Fibroblast of the conjunctiva (primary cell): ENCODE data around the gene FAM13C.
"Not testable (repeated sequence)": the region's sequence is repeated elsewhere in the genome, so short reads cannot be mapped to it uniquely, and the experiment has no call there.

Experiments used
- DNase-seq: peaks from one replicate; pipeline ENCODE4 v3.0.0-alpha.2; 2010; ENCODE audit warnings: low read depth

The FAM13C gene

DNA sequence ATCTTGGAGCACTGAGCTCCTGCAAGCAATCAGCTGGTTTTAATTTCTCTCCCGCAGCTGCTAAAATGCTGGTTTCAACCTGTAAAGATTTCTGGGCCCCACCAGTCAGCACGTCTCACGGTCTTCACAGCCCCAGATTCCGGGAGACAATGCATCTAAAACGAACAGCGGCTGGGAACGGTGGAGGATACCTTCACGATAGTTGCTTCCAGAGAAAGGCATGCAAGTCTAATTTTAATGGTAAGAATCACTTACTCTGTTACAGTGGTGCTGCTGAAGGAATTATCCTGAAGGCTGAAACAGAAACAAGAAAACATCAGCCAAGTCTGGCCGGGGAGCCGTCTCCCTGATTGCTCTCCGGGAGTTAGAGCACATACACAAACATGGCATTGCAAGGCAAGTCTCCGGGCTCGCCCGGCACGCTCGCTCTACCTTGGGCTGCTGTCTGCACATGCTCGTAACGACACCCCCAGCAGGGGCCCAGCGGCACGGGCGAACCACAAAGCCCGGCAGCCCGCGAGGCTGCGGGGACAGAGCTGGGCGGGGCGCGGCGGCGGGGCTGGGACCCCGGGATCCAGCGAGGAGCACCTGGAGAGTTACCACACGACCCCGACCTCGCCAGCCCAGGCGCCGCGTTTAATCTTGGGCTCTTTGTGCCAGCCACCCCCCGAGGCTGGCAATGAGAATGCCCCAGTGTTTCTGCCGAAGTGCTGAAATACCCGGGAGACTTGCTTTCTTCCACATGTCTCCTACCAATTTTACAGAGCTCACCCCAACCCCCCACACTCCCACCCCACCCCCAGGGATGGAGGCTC is at the start of gene FAM13C:
FAM13C (minus strand) TSS at position 406 of the 815 bp plus-strand sequence; CDS start at position 317, 89 bp downstream.
- DNase-seq = no peak

DNA sequence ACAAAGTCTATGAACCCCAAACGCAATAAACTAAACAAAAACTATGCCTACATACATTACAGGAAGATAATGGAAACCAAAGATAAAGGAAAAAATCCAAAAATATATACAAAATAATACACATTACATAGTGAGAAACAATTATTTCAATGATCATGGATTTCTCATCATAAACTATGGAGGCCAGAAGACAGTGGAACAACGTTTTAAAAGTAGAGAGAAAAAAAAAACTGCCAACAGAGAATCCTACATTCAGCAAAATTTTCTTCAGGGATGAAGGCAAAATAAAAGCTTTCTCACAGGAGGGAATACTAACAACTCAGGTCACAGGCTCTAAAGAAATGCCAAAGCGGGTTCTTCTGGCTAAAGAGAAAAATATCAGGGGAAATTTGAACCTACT is 42.9 kb upstream of the FAM13C start:
- DNase-seq = no peak

DNA sequence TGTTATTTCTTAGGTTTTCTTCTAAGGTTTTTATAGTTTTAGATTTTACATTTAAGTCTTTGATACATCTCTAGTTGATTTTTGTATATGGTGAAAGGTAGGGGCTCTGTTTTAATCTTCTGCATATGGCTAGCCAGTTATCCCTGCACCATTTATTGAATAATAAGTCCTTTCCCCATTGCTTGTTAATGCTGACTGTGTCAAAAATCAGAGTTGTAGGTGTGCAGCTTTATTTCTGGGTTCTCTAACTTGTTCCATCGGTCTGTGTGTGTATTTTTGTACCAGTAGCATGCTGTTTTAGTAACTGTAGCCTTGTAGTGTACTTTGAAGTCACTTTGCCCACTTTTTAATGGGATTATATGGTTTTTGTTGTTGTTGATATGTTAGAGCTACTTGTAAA is 37.9 kb upstream of the FAM13C start:
- DNase-seq = no peak

DNA sequence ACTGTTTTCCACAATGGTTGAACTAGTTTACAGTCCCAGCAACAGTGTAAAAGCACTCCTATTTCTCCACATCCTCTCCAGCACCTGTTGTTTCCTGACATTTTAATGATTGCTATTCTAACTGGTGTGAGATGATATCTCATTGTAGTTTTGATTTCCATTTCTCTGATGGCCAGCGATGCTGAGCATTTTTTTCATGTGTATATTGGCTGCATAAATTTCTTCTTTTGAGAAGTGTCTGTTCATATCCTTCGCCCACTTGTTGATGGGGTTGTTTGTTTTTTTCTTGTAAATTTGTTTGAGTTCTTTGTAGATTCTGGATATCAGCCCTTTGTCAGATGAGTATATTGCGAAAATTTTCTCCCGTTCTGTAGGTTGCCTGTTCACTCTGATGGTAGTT is 37.0 kb upstream of the FAM13C start:
- not testable (repeated sequence) for DNase-seq

DNA sequence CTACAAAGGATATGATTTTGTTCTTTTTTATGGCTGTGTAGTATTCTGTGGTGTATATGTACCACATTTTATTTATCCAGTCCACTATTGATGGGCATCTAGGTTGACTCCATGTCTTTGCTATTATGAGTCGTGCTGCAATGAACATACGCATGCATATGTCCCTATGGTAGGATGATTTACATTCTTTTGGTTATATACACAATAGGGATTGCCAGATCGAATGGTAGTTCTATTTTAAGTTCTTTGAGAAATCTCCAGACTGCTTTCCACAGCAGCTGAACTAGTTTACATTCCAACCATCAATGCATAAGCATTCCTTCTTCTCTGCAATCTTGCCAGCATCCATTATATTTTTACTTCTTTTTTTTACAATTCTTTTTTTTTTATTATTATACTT is 35.6 kb upstream of the FAM13C start:
- DNase-seq = no peak

DNA sequence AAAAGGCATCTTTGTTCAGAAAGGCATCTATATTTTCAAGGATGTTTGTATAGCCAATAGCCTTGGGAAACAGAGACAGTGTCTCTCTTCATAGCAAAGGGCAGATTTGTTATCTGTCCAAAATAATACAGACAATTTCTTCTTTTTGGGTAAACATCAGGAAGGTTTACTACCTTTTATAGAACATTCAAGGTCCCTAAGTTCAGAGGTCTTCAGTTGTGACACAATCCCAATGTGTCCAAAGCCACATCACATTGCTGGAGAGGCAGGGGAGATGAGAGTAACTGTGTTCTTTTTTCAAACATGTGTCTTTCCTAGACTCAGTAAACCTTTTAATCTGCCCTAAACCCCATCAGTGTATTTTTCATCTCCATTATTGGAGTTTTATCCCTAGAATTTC is 33.6 kb upstream of the FAM13C start:
- DNase-seq = no peak

DNA sequence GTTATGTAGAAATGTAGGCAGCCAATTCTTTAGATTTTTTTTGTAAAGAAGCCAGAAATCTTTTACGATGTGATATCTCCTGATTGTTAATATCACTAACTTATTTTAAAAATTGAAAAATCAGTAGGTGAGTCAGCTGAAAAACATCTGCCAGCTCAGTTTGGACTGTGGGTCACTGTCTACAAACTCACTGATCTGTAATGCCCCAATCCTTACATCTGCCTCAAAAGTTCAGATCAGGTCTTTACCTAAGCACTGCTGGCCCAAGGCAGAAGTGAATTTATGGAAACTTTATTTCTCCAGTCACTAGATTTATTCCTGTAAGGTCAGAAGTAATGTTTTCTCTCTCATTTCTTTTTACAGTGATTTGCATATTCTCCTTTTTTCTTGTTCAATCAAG is 31.0 kb upstream of the FAM13C start:
- DNase-seq = no peak

DNA sequence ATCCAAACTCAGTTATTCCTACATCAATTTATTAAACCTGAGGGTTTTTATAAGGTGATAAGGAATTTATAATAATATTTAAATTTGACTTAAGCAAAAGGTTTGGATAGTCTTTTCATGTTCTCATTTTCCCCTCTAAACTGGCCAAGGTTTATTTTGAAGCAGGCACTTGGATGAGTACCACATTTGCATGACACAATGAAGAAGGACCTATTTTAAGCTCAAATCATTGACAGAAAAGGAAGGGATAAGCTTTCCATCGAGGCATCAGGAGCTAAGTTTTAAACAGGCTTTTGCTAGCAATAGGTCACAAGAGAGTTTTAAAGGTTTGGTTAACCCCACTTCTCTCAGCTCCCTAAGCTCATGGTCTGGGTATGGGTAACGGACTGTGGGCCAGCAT is 28.7 kb upstream of the FAM13C start:
- no peak for DNase-seq

DNA sequence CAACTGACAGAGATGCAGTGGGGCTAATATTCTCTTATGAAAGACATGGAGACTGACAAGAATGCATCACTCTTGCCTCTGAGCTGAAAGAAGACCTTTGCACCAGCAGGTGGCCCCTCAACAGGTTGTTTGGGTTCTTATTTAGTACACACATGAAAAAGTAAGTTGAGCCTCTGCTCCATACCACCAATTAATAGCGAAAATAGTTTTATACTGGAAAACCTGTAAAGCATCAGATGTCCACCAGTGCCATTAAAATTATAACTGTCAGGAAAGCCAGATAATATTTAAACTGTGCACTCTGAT is 26.3 kb upstream of the FAM13C start:
- no peak for DNase-seq

DNA sequence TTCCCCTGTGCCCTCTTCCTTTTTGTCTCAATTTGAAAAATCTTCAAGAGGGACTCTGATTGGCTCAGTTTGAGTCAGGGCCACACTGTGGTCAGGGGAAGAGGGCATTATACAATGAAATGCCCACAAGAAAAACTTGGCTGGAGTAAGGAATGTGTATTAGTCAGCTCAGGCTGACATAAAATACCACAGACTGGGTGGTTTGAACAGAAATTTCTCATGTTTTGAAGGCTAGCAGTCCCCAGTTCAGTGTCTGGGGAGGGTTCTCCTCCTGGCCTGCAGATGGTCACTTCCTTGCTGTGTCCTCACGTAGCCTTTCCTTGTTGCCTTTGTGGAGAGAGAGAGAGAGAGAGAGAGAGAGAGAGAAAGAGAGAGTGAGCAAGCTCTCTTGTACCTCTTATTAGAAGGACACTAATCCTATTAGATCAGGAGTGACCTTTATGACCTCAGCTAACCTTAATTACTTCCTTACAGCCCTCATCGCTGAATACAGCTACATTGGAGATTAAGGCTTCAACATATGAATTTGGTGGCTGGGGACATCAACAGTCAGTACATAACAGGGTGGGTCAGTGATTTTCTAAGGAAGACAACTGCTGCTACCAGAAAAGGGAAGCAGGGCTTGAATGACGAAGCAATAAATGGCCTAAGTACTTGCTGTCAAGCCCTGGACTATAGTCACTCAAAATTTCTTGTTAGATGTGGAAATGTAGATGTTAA is 25.8 kb upstream of the FAM13C start:
- DNase-seq = peak; percentile 35

DNA sequence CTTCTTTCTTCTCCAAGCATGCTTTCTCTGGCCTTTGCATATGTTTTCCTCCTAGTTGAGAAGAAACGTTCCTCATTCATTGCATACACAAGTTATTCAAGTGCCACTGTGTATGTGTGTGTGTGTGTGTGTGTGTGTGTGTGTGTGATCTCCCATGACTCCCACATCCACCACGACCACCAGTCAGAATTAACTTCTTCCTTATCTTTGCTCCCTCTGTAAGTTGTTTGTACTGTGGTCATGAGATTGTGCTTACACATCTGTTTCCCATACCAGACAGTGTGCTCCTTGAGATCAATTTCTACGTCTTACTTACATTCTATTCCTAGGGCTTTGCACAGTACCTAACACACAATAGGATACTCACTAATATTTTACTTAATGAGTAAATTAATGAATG is 22.4 kb upstream of the FAM13C start:
- no peak for DNase-seq

DNA sequence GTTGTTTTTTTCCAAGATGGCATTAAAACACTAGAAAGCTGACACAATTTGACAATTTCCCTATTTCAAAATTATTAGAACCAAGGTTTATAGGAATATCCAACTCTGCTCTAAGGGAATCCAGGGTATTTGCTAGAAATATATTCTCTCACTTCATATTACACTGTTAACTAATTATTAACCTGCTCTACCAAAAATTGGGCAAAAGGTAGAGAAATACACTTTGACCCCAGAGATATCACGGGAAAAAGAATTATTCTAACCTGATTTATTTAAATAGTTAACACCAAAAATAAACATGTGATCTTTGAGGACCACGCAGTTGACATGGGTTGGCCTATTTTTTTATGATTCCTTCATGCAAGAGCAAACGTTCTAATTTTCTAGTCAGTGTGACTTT is 21.6 kb upstream of the FAM13C start:
- no peak for DNase-seq

DNA sequence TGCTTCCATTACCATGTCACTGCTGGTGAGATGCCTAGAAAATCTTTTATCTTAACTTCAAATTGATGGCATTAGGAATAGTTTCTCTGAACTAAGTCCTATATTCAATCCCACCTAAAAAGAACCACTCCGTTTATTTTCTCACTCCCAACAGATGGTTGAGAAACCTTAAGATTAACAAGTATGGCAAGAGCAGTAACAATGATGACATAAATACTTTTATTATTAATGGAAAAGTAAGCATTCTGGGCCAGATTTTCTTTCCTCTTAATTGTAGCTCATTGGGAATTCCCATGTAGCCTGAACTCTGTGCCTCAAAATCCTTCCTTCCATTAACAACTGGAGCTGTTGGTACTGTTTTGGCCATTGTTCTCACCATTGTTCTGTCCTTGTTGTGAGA is 21.1 kb upstream of the FAM13C start:
- no peak for DNase-seq

DNA sequence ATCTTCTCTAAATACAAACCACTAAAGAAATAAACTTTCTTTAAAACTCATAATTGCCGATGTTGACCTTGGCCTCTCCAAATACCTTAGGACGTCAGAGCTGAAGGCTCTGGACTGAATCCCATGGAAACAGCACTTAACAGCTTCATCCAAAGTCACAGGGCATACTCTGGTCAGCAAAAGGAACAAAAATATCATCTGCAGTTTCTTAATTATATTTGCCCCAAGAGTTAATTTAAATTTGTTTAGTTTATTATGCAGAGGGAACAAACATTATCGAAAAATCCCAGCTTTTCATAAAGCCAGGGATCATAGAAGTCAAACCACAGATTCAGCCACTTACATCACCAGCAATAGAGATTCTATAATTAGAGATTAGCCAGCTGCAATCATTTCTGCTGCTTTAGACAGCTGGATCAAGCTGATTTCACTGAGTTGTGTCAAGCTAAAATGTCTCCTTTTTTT is 20.5 kb upstream of the FAM13C start:
- DNase-seq = no peak

DNA sequence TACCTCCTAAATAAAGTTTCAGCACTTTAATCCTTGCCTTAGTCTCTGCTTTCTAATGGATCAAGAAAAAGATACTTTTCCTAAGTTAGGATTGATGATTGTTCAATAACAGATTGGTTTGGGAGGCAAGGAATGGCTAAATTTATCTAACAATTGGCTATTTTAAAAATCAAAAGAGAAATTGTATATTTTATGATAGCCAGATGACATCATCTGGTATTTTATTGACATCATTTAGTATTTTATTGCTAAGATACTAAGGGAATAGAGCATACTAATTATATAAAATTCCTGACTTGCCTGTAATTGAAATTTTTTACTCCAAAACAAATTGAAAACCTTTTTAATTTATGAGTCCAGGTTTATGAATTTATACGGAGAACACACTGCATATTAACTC is 19.3 kb upstream of the FAM13C start:
- DNase-seq = no peak

DNA sequence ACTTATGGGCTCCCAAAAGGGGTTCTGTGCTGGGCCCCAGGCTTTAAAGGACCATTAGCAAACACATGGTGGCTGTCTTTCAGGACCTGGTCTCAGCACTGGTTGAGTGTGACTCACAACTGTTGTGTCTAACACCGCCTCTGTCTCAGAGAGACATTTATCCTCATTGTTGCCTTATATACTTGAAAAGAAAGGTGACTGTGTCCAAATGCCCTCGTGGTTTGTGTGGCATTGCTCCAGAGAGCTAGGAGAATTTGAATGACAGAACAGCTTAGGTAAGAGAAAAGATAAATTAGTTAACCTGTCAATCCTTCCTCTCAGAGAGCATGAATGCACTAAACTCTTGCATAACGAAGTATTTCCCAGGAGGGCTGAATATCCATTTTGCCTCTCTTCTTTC is 14.5 kb upstream of the FAM13C start:
- DNase-seq = no peak

DNA sequence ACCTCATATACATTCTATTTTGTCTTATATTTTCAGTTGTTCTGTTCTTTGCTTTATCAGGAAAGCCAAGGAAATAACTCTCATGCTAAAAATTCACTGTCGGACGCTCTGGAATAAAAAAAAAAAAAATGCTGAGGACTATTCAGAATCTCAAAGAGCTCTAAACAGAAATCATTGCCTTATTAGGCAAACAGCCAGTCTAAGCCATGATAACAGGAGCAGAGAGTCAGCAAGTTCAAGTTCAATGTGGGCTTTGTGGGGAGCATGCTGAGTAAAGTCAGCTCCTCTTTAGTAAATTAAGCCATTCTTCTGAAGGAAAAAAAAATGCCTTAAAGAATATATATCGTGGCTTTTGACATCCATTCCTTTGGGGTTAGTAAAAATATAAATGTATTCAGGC is 13.6 kb upstream of the FAM13C start:
- DNase-seq = no peak

DNA sequence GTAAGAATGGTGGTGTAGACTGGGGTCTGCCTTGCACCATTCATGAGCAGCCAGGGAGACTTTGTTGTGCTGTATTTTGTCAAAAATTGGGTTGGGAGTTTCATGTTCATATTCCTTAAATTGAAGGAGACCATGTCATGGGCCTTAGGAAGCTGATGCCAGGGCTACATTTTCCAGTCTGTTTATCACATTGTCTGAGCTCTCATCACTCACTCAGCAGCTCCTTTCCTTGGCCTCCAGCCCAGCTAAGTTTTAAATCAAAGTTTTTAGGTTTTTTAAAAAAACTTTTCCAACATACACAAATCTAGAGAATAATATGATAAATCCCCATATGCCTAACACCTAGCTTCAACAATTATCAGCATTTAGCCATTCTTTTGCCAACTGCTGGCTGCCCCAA is 12.6 kb upstream of the FAM13C start:
- no peak for DNase-seq

DNA sequence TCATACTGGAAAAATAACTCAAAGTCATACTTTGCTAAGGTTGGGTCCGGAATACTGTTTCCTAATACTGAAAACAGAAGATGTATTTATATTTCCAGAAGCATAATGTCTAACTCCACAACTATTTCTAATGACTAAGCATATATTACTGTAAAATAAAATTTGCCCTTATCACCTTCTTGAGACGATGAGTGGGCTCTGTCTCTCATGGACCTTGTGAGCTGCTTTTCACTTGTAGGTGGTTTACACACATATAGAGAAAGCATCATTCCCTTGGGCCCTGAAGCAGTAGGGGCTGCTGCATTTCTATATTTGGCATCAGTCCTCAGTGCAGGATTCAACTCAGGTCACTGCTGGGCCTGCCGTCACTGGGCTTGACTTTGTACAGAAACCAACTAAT is 10.7 kb upstream of the FAM13C start:
- DNase-seq = no peak

DNA sequence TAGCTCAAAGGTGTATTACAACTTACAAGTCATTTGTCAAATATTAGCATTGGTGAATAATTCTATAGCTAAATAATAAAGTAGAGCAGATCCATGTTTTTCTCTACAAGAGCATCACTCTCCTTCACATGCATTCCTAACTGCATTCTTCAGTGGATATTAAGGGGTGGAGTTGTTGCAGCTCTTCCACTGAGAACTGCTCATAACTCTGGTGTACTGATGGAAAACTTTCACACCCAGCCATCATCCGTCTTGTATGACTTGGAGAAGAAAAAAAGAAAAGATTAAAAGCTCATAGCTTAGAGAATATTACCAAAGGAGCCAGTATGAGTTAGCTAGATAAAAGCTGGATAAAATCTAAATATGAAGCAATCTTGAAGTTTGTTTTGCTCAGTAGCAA is 10.2 kb upstream of the FAM13C start:
- DNase-seq = no peak

DNA sequence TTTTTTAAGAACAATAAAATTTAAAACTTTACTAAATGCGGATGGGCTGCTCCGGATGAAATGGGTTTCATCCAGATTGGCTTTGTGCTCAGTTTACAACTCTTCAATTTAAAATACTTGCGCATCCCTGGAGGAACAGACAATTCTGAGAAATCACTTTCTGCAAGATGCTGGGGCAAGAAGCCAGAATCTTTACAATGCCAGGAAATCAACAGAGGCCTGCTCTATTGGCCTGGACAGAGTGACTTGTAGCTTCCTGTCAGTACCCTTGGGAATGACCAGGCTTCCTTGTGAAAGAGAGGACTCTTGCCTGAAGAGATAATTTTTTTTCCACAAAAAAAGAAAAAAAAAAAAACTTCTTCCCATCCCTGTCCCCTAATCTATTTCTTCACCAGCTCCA is 3.9 kb upstream of the FAM13C start:
- no peak for DNase-seq

DNA sequence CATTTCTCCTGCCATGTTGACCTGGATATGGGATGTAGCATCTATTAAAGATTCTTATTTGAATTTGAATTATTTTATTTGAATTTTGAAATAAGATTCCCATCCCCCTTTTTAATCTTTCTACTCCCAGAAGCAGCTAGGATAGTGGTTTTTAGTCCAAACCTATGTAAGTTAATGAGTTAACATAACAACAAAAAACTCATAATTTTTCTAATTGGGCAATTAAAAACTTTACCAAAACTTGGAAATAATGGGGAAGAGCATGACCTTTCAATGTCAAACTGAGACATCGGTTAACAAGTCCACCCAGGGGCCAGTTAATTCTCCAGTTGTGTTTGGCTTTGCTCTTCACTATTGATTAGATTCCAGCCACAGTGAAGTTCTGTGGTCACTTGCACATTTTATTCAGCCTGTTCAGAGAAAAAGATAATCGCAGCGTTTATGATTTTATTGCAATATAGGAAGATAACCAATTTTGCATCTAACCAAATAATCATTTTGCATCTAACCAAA is 1.2 kb upstream of the FAM13C start:
- DNase-seq = no peak

DNA sequence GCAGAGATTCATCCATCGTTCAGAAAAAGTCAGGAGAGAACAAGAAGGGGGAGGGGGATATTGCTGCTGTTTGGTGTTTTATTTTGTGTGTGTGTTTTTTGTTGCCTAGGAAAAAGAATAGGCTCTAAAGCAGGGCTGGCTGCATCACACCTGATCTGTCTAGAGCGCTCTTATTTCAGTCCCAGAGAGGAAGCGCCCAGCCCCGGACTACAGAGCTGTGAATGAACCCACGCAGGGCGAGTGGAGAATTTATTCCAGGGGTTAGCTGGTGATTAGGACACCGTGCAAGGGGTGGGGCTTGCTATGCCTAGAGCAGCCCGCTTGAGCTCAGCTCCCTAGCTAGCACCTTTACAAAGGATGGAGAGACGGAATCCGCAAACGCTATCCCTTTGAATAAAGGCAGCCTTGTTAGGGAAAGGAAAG is 621 bp upstream of the FAM13C start:
- DNase-seq = no peak
